ENCODE measurements around the gene ERICH6B. TPM values are rescaled to one million over a fixed set of nuclear protein-coding genes. Genes with fewer than 3 reads are reported as not detected.

Gene ERICH6B
- total and polyA plus RNA-seq, 2 of the 13 experiments (the other 11 are each of a cell fraction or from before 2014, with no cell fraction given) = not detected

GRCh38 chr13:45601680-45602079 is 13.9 kb downstream of the ERICH6B start:
- Histone ChIP-seq H3K4me2 (ENCODE audit: low read depth, low read length) (no peak overlapping the region), H3K9me3 (ENCODE audit: low read length) (no peaks in the 10 kb centered on the region), H3K36me3 (replicated peaks in 1 of 2; ENCODE audit: control insufficient read depth in 1 of 2, insufficient read depth in 2 of 2, low read length in 2 of 2) (no peaks in the 10 kb centered on the region), H3K9ac (ENCODE audit: insufficient read depth, low read depth, low read length) (no peak overlapping the region), H3K27me3 (ENCODE audit: control insufficient read depth in 1 of 2, insufficient read depth in 2 of 2, low read length in 2 of 2) (no peaks in the 10 kb centered on the region), H3K4me1 (ENCODE audit: insufficient read depth, low read length) (no peaks in the 10 kb centered on the region), H3K79me2 (ENCODE audit: insufficient read depth, low read length) (no peaks in the 10 kb centered on the region), H3K4me3 (replicated peaks in 1 of 3; ENCODE audit: insufficient read depth in 1 of 3, low read depth in 2 of 3, low read length in 3 of 3) (no peak overlapping the region), H4K20me1 (ENCODE audit: insufficient read depth, low read length) (no peaks in the 10 kb centered on the region), H2AFZ (ENCODE audit: low read length) (no peak overlapping the region), H3K27ac (ENCODE audit: extremely low read length, insufficient read depth, low read length) (no peak overlapping the region)
- no peak for ATAC-seq
- intact Hi-C loops (cut with micrococcal nuclease; ENCODE audit: unreplicated experiment) = no loop called here
- WGBS (ENCODE audit: low lambda C conversion rate) = 0% methylated on average over 2 of the region's 2 CpGs
- ChIA-PET CTCF (ENCODE audit: low intra/inter-chr PET ratio, low total read pairs) (no interaction called here), POLR2A (no interaction called here)
- in situ Hi-C loops (cut with HindIII; ENCODE audit: extremely low pct_ligation_motif_present, low pct_unique_long_range_greater_than_20kb) = no loop called here
- no peak for FAIRE-seq
- DNase-seq (ENCODE audit: low spot score) = no peak
- TF ChIP-seq ZNF350 (CRISPR knock-in tag; IDR thresholded peaks at IDR 0.05; ENCODE audit: borderline replicate concordance, low read depth) (no peak), ZNF296 (CRISPR knock-in tag; conservative IDR thresholded peaks at IDR 0.05) (no peak), ZNF709 (CRISPR knock-in tag; IDR thresholded peaks at IDR 0.05) (no peak), SRSF9 (IDR thresholded peaks at IDR 0.05; ENCODE audit: borderline replicate concordance, insufficient read depth, low read depth, low read length, poor library complexity, severe bottlenecking) (no peak), REXO4 (CRISPR knock-in tag; IDR thresholded peaks at IDR 0.05; ENCODE audit: borderline replicate concordance) (no peak), FIP1L1 (IDR thresholded peaks at IDR 0.05; ENCODE audit: borderline replicate concordance, insufficient read depth, low read depth, low read length) (no peak), ZNF597 (CRISPR knock-in tag; IDR thresholded peaks at IDR 0.05) (no peak), HOXD1 (CRISPR knock-in tag; IDR thresholded peaks at IDR 0.05) (no peak), ZFP62 (CRISPR knock-in tag; IDR thresholded peaks at IDR 0.05) (no peak), BORCS8-MEF2B (CRISPR knock-in tag; IDR thresholded peaks at IDR 0.05) (no peak), REL (CRISPR knock-in tag; conservative IDR thresholded peaks at IDR 0.05) (no peak), TBP (CRISPR knock-in tag; IDR thresholded peaks at IDR 0.05) (no peak)
- BruUV-seq (replicated peaks) = no TSS peak
